Measurements from ENCODE around the gene OXNAD1.

Gene OXNAD1

DNA sequence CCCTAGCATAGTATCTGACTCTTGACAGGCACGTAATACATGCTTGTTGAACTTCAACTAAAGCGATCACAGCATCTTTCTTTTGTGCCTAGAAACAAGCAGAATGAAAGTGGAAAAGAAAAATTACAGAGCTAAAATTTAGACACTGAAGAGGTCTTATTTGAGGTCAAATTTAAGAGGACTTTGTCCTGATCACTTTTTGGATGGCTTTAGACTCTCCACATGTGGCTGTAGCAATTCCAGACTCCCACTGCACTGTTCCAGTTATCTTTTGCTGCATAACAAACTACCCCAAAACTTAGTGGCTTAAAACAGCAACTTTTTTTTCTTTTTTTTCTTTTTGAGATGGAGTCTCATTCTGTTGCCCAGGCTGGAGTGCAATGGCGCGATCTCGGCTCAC, 23.8 kb upstream of the OXNAD1 start:
- H3K18ac ChIP-seq (ENCODE audit: low read depth in 1 of 2, low read length in 2 of 2), result no peak overlapping the region
- no peak for DNase-seq
- no peaks in the 10 kb centered on the region for H3K9me3 ChIP-seq (ENCODE audit: control insufficient read depth, low read length)
- H2BK5ac ChIP-seq (ENCODE audit: low read depth, low read length, poor library complexity, severe bottlenecking), result no peak overlapping the region
- no peak overlapping the region for H4K91ac ChIP-seq (ENCODE audit: low read length)
- H2BK120ac ChIP-seq (ENCODE audit: low read depth, low read length), result no peak overlapping the region
- H4K8ac ChIP-seq (ENCODE audit: low read length), result no peak overlapping the region
- no peaks in the 10 kb centered on the region for H3K4me1 ChIP-seq (ENCODE audit: control insufficient read depth, insufficient read depth, low read depth, low read length)
- peak overlapping the region; percentile 49 for H3K9ac ChIP-seq (ENCODE audit: low read length)
- no peak overlapping the region for H2AFZ ChIP-seq (ENCODE audit: low read depth, low read length)
- no peak overlapping the region for H2BK15ac ChIP-seq (ENCODE audit: low read depth, poor library complexity, severe bottlenecking)
- no peak overlapping the region for H2AK5ac ChIP-seq (ENCODE audit: low read length, severe bottlenecking)
- no peaks in the 10 kb centered on the region for H3K36me3 ChIP-seq (ENCODE audit: control insufficient read depth in 1 of 2, insufficient read depth in 2 of 2, low read depth in 1 of 2, low read length in 2 of 2)
- H3K4me2 ChIP-seq (ENCODE audit: low read length, poor library complexity, severe bottlenecking), result no peak overlapping the region
- no peak overlapping the region for H3K23ac ChIP-seq (ENCODE audit: low read length in 2 of 2)
- H2BK12ac ChIP-seq (ENCODE audit: low read length in 2 of 2), result no peak overlapping the region
- no peak overlapping the region for H3K27ac ChIP-seq (ENCODE audit: low read length, poor library complexity, severe bottlenecking)
- H3K14ac ChIP-seq (ENCODE audit: low read length in 2 of 2), result no peak overlapping the region
- H3K79me1 ChIP-seq (replicated peaks; ENCODE audit: low read length, poor library complexity, severe bottlenecking), result no peaks in the 10 kb centered on the region
- no peaks in the 10 kb centered on the region for H3K27me3 ChIP-seq (ENCODE audit: control insufficient read depth in 1 of 2, insufficient read depth in 1 of 2, low read length in 2 of 2)
- WGBS, result 94% methylated on average over 5 of the region's 5 CpGs
- H3K4me3 ChIP-seq (ENCODE audit: insufficient read depth in 1 of 2, low read depth in 1 of 2, low read length in 2 of 2), result no peak overlapping the region
- H3K4ac ChIP-seq (ENCODE audit: low read depth in 1 of 2, low read length in 2 of 2), result no peak overlapping the region

DNA sequence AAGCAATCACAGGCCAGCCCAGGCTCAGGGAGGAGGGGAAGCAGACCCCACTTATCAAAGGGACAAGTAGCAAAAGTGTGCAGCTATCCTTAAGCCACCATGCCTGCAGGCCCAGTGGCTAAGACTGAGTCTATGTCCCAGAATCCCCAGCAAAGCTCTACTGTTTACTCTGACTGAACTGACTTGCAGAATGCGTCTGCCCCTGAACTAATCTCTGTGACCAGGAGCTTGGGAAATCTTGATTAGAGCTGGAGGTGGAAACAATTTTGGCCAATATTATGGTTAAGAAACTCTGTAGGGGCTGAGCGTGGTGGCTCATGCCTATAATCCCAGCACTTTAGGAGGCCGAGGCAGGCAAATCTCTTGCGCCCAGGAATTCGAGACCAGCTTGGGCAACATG, 22.8 kb upstream of the OXNAD1 start:
- Histone ChIP-seq H3K79me1 (replicated peaks; ENCODE audit: low read length, poor library complexity, severe bottlenecking) (no peaks in the 10 kb centered on the region), H3K27me3 (ENCODE audit: control insufficient read depth in 1 of 2, insufficient read depth in 1 of 2, low read length in 2 of 2) (no peaks in the 10 kb centered on the region), H4K8ac (ENCODE audit: low read length) (no peak overlapping the region), H3K4me1 (ENCODE audit: control insufficient read depth, insufficient read depth, low read depth, low read length) (no peaks in the 10 kb centered on the region), H3K4me2 (ENCODE audit: low read length, poor library complexity, severe bottlenecking) (no peak overlapping the region), H2BK120ac (ENCODE audit: low read depth, low read length) (no peak overlapping the region), H4K91ac (ENCODE audit: low read length) (no peak overlapping the region), H3K4ac (ENCODE audit: low read depth in 1 of 2, low read length in 2 of 2) (no peak overlapping the region), H2BK15ac (ENCODE audit: low read depth, poor library complexity, severe bottlenecking) (no peak overlapping the region), H3K27ac (ENCODE audit: low read length, poor library complexity, severe bottlenecking) (no peak overlapping the region), H3K23ac (ENCODE audit: low read length in 2 of 2) (no peak overlapping the region), H2BK5ac (ENCODE audit: low read depth, low read length, poor library complexity, severe bottlenecking) (no peak overlapping the region), H2BK12ac (ENCODE audit: low read length in 2 of 2) (peak overlapping the region in 1 of 2 experiments; percentile 37), H3K4me3 (ENCODE audit: insufficient read depth in 1 of 2, low read depth in 1 of 2, low read length in 2 of 2) (no peak overlapping the region), H3K9ac (ENCODE audit: low read length) (no peak overlapping the region), H3K14ac (ENCODE audit: low read length in 2 of 2) (no peak overlapping the region), H2AFZ (ENCODE audit: low read depth, low read length) (no peak overlapping the region), H2AK5ac (ENCODE audit: low read length, severe bottlenecking) (no peak overlapping the region), H3K18ac (ENCODE audit: low read depth in 1 of 2, low read length in 2 of 2) (peak overlapping the region in 1 of 2 experiments; percentile 35), H3K9me3 (ENCODE audit: control insufficient read depth, low read length) (no peaks in the 10 kb centered on the region), H3K36me3 (ENCODE audit: control insufficient read depth in 1 of 2, insufficient read depth in 2 of 2, low read depth in 1 of 2, low read length in 2 of 2) (no peaks in the 10 kb centered on the region)
- 100% methylated on average over 2 of the region's 5 CpGs for whole genome bisulfite sequencing
- no peak for DNase-seq

DNA sequence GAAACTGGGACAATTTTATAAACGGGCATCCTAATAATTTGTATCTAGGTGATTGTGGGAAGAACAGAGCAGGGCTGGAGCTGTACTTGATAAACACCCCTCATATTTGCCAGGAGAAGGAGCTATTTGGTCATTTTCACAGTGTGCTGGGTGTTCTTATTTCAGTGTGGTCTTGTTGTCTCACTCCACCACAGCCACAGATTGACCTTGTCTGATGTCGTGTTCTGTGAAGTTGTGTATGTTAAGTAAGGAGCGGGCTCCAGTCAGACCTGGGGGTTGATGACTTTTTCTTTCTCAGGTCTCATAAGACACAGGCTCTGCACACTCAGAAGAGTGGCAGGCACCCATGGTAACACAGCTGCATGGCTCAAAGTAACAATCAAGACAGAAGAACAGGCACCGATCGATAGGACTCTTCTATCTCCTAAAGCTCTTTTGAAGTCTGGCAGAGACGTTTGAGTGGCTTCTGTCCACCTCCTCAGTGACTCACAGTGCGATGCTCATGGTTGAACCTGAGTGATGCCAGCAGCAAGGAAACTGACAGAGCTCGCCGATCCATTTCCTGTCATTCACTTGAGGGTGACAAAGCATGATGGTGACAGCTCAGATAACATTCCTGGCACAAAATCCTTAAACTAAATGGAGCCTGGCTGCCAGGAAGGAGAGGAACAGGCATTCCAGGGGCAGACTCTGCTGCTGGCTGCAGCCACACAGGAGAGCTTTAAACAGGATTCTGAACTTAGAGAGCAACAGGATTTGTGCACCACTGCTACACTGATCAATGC, 21.1 kb upstream of the OXNAD1 start:
- DNase-seq, result peak; percentile 31
- H2AK5ac ChIP-seq (ENCODE audit: low read length, severe bottlenecking), result no peak overlapping the region
- H3K4me3 ChIP-seq (ENCODE audit: insufficient read depth in 1 of 2, low read depth in 1 of 2, low read length in 2 of 2), result no peak overlapping the region
- H3K27ac ChIP-seq (ENCODE audit: low read length, poor library complexity, severe bottlenecking), result no peak overlapping the region
- H2AFZ ChIP-seq (ENCODE audit: low read depth, low read length), result no peak overlapping the region
- no peak overlapping the region for H3K4ac ChIP-seq (ENCODE audit: low read depth in 1 of 2, low read length in 2 of 2)
- peak overlapping the region; percentile 5 for H4K91ac ChIP-seq (ENCODE audit: low read length)
- no peak overlapping the region for H4K8ac ChIP-seq (ENCODE audit: low read length)
- 50% methylated on average over 9 of the region's 9 CpGs for WGBS
- no peak overlapping the region for H3K18ac ChIP-seq (ENCODE audit: low read depth in 1 of 2, low read length in 2 of 2)
- H3K23ac ChIP-seq (ENCODE audit: low read length in 2 of 2), result no peak overlapping the region
- no peaks in the 10 kb centered on the region for H3K9me3 ChIP-seq (ENCODE audit: control insufficient read depth, low read length)
- H2BK15ac ChIP-seq (ENCODE audit: low read depth, poor library complexity, severe bottlenecking), result no peak overlapping the region
- H2BK12ac ChIP-seq (ENCODE audit: low read length in 2 of 2), result no peak overlapping the region
- no peak overlapping the region for H3K14ac ChIP-seq (ENCODE audit: low read length in 2 of 2)
- H2BK120ac ChIP-seq (ENCODE audit: low read depth, low read length), result no peak overlapping the region
- peaks cover 3% of the 10 kb centered on the region for H3K4me1 ChIP-seq (ENCODE audit: control insufficient read depth, insufficient read depth, low read depth, low read length)
- no peaks in the 10 kb centered on the region for H3K27me3 ChIP-seq (ENCODE audit: control insufficient read depth in 1 of 2, insufficient read depth in 1 of 2, low read length in 2 of 2)
- H3K4me2 ChIP-seq (ENCODE audit: low read length, poor library complexity, severe bottlenecking), result no peak overlapping the region
- H2BK5ac ChIP-seq (ENCODE audit: low read depth, low read length, poor library complexity, severe bottlenecking), result no peak overlapping the region
- H3K9ac ChIP-seq (ENCODE audit: low read length), result peak overlapping the region; percentile 3
- no peaks in the 10 kb centered on the region for H3K79me1 ChIP-seq (replicated peaks; ENCODE audit: low read length, poor library complexity, severe bottlenecking)
- H3K36me3 ChIP-seq (ENCODE audit: control insufficient read depth in 1 of 2, insufficient read depth in 2 of 2, low read depth in 1 of 2, low read length in 2 of 2), result no peaks in the 10 kb centered on the region

DNA sequence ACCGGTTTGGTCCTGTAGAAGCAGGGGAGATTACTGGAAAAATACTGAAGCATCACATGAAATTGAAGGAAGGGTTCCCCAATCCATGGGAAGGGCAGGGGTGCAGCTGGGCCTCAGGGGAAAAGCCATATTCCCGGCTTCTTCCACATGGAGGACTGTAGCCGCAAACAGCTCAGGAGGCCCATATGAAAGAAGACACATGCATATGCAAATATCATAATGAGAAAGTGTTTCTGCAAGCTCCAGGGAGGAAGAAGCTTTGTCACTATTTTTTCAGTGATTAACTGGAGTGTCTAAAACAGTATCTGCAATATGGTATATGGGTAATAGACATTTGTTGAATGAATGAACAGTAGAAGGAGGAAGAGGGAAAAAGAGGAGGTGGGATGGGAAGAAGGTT, 19.4 kb upstream of the OXNAD1 start:
- no peak overlapping the region for H4K91ac ChIP-seq (ENCODE audit: low read length)
- H3K4me2 ChIP-seq (ENCODE audit: low read length, poor library complexity, severe bottlenecking), result no peak overlapping the region
- no peak overlapping the region for H2AK5ac ChIP-seq (ENCODE audit: low read length, severe bottlenecking)
- no peaks in the 10 kb centered on the region for H3K79me1 ChIP-seq (replicated peaks; ENCODE audit: low read length, poor library complexity, severe bottlenecking)
- no peak overlapping the region for H3K23ac ChIP-seq (ENCODE audit: low read length in 2 of 2)
- no peak overlapping the region for H2BK12ac ChIP-seq (ENCODE audit: low read length in 2 of 2)
- H2BK5ac ChIP-seq (ENCODE audit: low read depth, low read length, poor library complexity, severe bottlenecking), result no peak overlapping the region
- H3K36me3 ChIP-seq (ENCODE audit: control insufficient read depth in 1 of 2, insufficient read depth in 2 of 2, low read depth in 1 of 2, low read length in 2 of 2), result no peaks in the 10 kb centered on the region
- DNase-seq, result no peak
- H3K9me3 ChIP-seq (ENCODE audit: control insufficient read depth, low read length), result no peaks in the 10 kb centered on the region
- no peak overlapping the region for H3K18ac ChIP-seq (ENCODE audit: low read depth in 1 of 2, low read length in 2 of 2)
- no peak overlapping the region for H2BK15ac ChIP-seq (ENCODE audit: low read depth, poor library complexity, severe bottlenecking)
- peaks cover 3% of the 10 kb centered on the region for H3K4me1 ChIP-seq (ENCODE audit: control insufficient read depth, insufficient read depth, low read depth, low read length)
- no peak overlapping the region for H3K14ac ChIP-seq (ENCODE audit: low read length in 2 of 2)
- WGBS, result 96% methylated on average over 3 of the region's 3 CpGs
- H2BK120ac ChIP-seq (ENCODE audit: low read depth, low read length), result no peak overlapping the region
- no peak overlapping the region for H4K8ac ChIP-seq (ENCODE audit: low read length)
- H3K27ac ChIP-seq (ENCODE audit: low read length, poor library complexity, severe bottlenecking), result no peak overlapping the region
- H3K27me3 ChIP-seq (ENCODE audit: control insufficient read depth in 1 of 2, insufficient read depth in 1 of 2, low read length in 2 of 2), result no peaks in the 10 kb centered on the region
- H2AFZ ChIP-seq (ENCODE audit: low read depth, low read length), result no peak overlapping the region
- H3K9ac ChIP-seq (ENCODE audit: low read length), result no peak overlapping the region
- H3K4me3 ChIP-seq (ENCODE audit: insufficient read depth in 1 of 2, low read depth in 1 of 2, low read length in 2 of 2), result no peak overlapping the region
- H3K4ac ChIP-seq (ENCODE audit: low read depth in 1 of 2, low read length in 2 of 2), result no peak overlapping the region

Data from mesenchymal stem cell (in vitro differentiated cells and primary cell).